Measurements from ENCODE around the gene FURIN.

The FURIN gene

GRCh38 chr15:90931828-90932659, 63.7 kb downstream of the FURIN start, which contains the start of gene HDDC3:
TSS of gene HDDC3 (minus strand) at chr15:90932549. CDS start at chr15:90932540, 9 bp downstream.
- TF ChIP-seq CTCF (IDR thresholded peaks at IDR 0.05; ENCODE audit: borderline replicate concordance, insufficient read depth, low read depth, low read length) = peak; percentile 95
- H3K4me3 ChIP-seq (ENCODE audit: low read depth, low read length) = peak within 1 kb of the TSS; percentile 91

GRCh38 chr15:90932660-90932991, 64.2 kb downstream of the FURIN start:
- TF ChIP-seq CTCF (IDR thresholded peaks at IDR 0.05; ENCODE audit: borderline replicate concordance, insufficient read depth, low read depth, low read length) = no peak
- no peak overlapping the region for H3K4me3 ChIP-seq (ENCODE audit: low read depth, low read length)

All from GM12875 (cell line).